Kasumi-1 (cell line): ENCODE data around the gene UNC5C.
A peak's percentile ranks its signal among the peaks of the same experiment; 100 is the strongest.

ENCODE experiments used
- DNase-seq, 2 experiments: peaks; one replicate each; lab custom pipeline; 2025; lab: John Stamatoyannopoulos, UW

The UNC5C gene

GRCh38 chr4:95265814-95266740 lies 282.7 kb downstream of the UNC5C start:
- no peak for DNase-seq

GRCh38 chr4:95264843-95265242 lies 283.9 kb downstream of the UNC5C start:
- DNase-seq: no peak

- DNase-seq: no peak
Measured at GRCh38 chr4:95263960-95264359, 284.8 kb downstream of the UNC5C start.

- DNase-seq: no peak
Measured at GRCh38 chr4:95263391-95263790, 285.4 kb downstream of the UNC5C start.

GRCh38 chr4:95256108-95256835 lies 292.5 kb downstream of the UNC5C start:
- peak in 1 of 2 experiments; percentile 3 for DNase-seq

GRCh38 chr4:95255396-95256107 lies 293.2 kb downstream of the UNC5C start:
- DNase-seq: no peak

GRCh38 chr4:95251568-95251967 lies 297.2 kb downstream of the UNC5C start:
- DNase-seq: no peak

- DNase-seq: no peak
Measured at GRCh38 chr4:95250544-95251137, 298.1 kb downstream of the UNC5C start.

GRCh38 chr4:95249426-95250021 lies 299.2 kb downstream of the UNC5C start:
- DNase-seq: no peak

- DNase-seq: no peak
Measured at GRCh38 chr4:95248720-95249425, 299.9 kb downstream of the UNC5C start.

GRCh38 chr4:95243892-95244291 lies 304.9 kb downstream of the UNC5C start:
- no peak for DNase-seq

- DNase-seq: no peak
Measured at GRCh38 chr4:95238554-95238953, 310.2 kb downstream of the UNC5C start.

GRCh38 chr4:95232358-95233156 lies 316.2 kb downstream of the UNC5C start:
- no peak for DNase-seq

GRCh38 chr4:95231681-95232080 lies 317.1 kb downstream of the UNC5C start:
- no peak for DNase-seq

- no peak for DNase-seq
Measured at GRCh38 chr4:95225849-95226248, 322.9 kb downstream of the UNC5C start.

GRCh38 chr4:95224402-95224801 lies 324.4 kb downstream of the UNC5C start:
- no peak for DNase-seq

GRCh38 chr4:95220205-95221175 lies 328.3 kb downstream of the UNC5C start:
- DNase-seq: no peak

- DNase-seq: no peak
Measured at GRCh38 chr4:95219109-95219508, 329.7 kb downstream of the UNC5C start.

- no peak for DNase-seq
Measured at GRCh38 chr4:95217197-95217596, 331.6 kb downstream of the UNC5C start.
